Measurements from ENCODE around the gene NID1.

NID1 gene

GRCh38 chr1:236021424-236022135, 43.3 kb downstream of the NID1 start:
- no peaks in the 10 kb centered on the region for H4K20me1 ChIP-seq (ENCODE audit: insufficient read depth, low read length)
- no peaks in the 10 kb centered on the region for H3K27me3 ChIP-seq (replicated peaks; ENCODE audit: insufficient read depth, low read length)
- no peaks in the 10 kb centered on the region for H3K36me3 ChIP-seq (replicated peaks; ENCODE audit: insufficient read depth, low read length)
- no peaks in the 10 kb centered on the region for H3K9me3 ChIP-seq (replicated peaks; ENCODE audit: insufficient read depth, low read length)
- H3F3A ChIP-seq (ENCODE audit: insufficient read depth, low read length), result no peaks in the 10 kb centered on the region
- H3K79me2 ChIP-seq (ENCODE audit: low read length), result no peaks in the 10 kb centered on the region
- H3K4me1 ChIP-seq (ENCODE audit: low read length), result no peaks in the 10 kb centered on the region
- TF ChIP-seq EZH2phosphoT487 (IDR thresholded peaks at IDR 0.05; ENCODE audit: low read length), result no peak
- TF ChIP-seq, protein P1, sequence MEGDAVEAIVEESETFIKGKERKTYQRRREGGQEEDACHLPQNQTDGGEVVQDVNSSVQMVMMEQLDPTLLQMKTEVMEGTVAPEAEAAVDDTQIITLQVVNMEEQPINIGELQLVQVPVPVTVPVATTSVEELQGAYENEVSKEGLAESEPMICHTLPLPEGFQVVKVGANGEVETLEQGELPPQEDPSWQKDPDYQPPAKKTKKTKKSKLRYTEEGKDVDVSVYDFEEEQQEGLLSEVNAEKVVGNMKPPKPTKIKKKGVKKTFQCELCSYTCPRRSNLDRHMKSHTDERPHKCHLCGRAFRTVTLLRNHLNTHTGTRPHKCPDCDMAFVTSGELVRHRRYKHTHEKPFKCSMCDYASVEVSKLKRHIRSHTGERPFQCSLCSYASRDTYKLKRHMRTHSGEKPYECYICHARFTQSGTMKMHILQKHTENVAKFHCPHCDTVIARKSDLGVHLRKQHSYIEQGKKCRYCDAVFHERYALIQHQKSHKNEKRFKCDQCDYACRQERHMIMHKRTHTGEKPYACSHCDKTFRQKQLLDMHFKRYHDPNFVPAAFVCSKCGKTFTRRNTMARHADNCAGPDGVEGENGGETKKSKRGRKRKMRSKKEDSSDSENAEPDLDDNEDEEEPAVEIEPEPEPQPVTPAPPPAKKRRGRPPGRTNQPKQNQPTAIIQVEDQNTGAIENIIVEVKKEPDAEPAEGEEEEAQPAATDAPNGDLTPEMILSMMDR (IDR thresholded peaks at IDR 0.05; ENCODE audit: low read length), result no peak
- TF ChIP-seq EZH2 (optimal IDR thresholded peaks at IDR 0.05; ENCODE audit: low read depth, low read length), result no peak
- H3K4me3 ChIP-seq (ENCODE audit: low read length), result no peak overlapping the region
- H3K27ac ChIP-seq (ENCODE audit: low read length), result no peak overlapping the region
- H3K4me2 ChIP-seq (ENCODE audit: low read depth, low read length), result no peak overlapping the region
- H3K9ac ChIP-seq (ENCODE audit: low read length), result no peak overlapping the region
- H2AFZ ChIP-seq (ENCODE audit: low read length), result no peak overlapping the region
- no peak for DNase-seq
- H3K9me2 ChIP-seq (replicated peaks; ENCODE audit: insufficient read depth, low read length), result no peaks in the 10 kb centered on the region

DNA sequence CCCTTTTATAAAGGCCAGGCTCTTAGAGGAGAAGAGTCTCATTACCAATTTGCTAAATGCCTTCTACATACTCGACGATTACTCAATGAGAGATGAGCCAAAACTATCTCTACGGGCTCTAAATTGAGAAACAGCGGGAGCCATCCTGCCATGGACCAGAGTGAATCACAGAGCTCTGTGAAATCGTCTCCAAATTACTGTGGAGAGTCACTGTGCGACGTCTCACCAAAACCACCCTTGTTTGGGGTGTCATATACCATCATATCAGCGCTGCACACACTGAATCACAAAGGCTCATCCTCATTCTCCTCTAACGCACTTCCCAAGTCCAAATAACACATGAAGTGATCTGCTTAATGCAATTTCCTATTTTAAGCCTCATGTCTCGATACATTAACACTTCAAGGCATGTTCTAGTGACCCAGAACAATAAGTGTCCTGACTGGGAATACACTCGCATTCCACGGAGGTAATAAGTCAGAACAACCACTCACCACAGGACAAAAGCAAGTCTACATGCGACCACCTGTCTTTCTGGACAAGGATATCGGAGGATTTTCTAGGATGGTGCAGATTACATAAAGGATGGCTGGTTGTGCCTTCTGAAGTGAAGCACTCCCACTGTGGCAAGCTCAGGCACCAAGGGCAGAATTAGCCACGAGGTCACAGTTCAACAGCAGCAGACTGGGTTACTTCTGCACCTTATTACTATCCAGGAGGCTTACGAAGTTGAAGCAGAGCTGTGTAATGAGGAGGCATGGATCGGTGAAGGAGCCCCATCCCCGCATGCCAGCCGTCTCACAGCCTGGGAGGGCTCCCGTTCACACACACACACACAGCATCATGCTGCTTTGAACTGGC, 44.3 kb downstream of the NID1 start:
- DNase-seq, result no peak
- no peaks in the 10 kb centered on the region for H3K79me2 ChIP-seq (ENCODE audit: low read length)
- H3K4me3 ChIP-seq (ENCODE audit: low read length), result no peak overlapping the region
- no peaks in the 10 kb centered on the region for H3F3A ChIP-seq (ENCODE audit: insufficient read depth, low read length)
- no peak overlapping the region for H2AFZ ChIP-seq (ENCODE audit: low read length)
- H3K4me1 ChIP-seq (ENCODE audit: low read length), result no peaks in the 10 kb centered on the region
- TF ChIP-seq EZH2 (optimal IDR thresholded peaks at IDR 0.05; ENCODE audit: low read depth, low read length), result no peak
- no peaks in the 10 kb centered on the region for H4K20me1 ChIP-seq (ENCODE audit: insufficient read depth, low read length)
- no peak overlapping the region for H3K27ac ChIP-seq (ENCODE audit: low read length)
- H3K36me3 ChIP-seq (replicated peaks; ENCODE audit: insufficient read depth, low read length), result no peaks in the 10 kb centered on the region
- H3K27me3 ChIP-seq (replicated peaks; ENCODE audit: insufficient read depth, low read length), result no peaks in the 10 kb centered on the region
- H3K9me3 ChIP-seq (replicated peaks; ENCODE audit: insufficient read depth, low read length), result no peaks in the 10 kb centered on the region
- H3K9ac ChIP-seq (ENCODE audit: low read length), result no peak overlapping the region
- H3K9me2 ChIP-seq (replicated peaks; ENCODE audit: insufficient read depth, low read length), result no peaks in the 10 kb centered on the region
- H3K4me2 ChIP-seq (ENCODE audit: low read depth, low read length), result no peak overlapping the region

DNA sequence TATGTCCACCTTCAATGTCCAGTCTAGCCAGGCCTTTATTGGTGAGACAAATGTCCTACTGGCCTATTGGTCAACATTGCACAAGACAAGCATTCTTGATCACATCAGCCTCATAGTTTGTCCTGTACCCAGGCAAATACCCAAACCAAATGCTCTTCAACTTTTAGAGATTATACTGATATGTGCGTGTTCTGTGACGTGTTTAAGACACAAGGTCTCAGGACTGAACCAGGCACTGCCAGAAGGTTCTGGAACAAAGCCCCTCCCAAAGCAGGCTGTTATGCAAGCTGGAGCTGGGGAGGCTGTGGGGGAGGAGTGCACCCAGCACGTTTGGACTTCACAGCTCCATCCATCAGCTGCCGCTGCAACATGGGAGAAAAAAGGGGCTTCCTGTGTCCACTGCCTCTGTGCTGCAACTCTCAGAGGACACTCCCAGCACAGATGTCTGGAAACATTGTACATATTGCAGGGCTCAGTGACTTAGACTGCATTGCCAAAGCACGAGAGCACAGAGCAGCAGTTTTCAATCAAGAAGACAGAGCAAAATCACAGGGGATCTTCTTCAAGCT, 45.9 kb downstream of the NID1 start:
- Histone ChIP-seq H3K9me2 (replicated peaks; ENCODE audit: insufficient read depth, low read length) (no peaks in the 10 kb centered on the region), H4K20me1 (ENCODE audit: insufficient read depth, low read length) (no peaks in the 10 kb centered on the region), H3F3A (ENCODE audit: insufficient read depth, low read length) (no peaks in the 10 kb centered on the region), H3K27ac (ENCODE audit: low read length) (no peak overlapping the region), H3K4me1 (ENCODE audit: low read length) (no peaks in the 10 kb centered on the region), H3K27me3 (replicated peaks; ENCODE audit: insufficient read depth, low read length) (no peaks in the 10 kb centered on the region), H2AFZ (ENCODE audit: low read length) (no peak overlapping the region), H3K9me3 (replicated peaks; ENCODE audit: insufficient read depth, low read length) (no peaks in the 10 kb centered on the region), H3K79me2 (ENCODE audit: low read length) (no peaks in the 10 kb centered on the region), H3K36me3 (replicated peaks; ENCODE audit: insufficient read depth, low read length) (no peaks in the 10 kb centered on the region), H3K9ac (ENCODE audit: low read length) (no peak overlapping the region), H3K4me3 (ENCODE audit: low read length) (no peak overlapping the region), H3K4me2 (ENCODE audit: low read depth, low read length) (no peak overlapping the region)
- TF ChIP-seq EZH2phosphoT487 (IDR thresholded peaks at IDR 0.05; ENCODE audit: low read length), result no peak
- no peak for TF ChIP-seq EZH2 (optimal IDR thresholded peaks at IDR 0.05; ENCODE audit: low read depth, low read length)
- TF ChIP-seq, protein P1 (IDR thresholded peaks at IDR 0.05; ENCODE audit: low read length), result no peak
- DNase-seq, result no peak
